Measurements from ENCODE around the gene RUNX3.
"Not testable (repeated sequence)": the region's sequence is repeated elsewhere in the genome, so short reads cannot be mapped to it uniquely, and the experiment has no call there.

The RUNX3 gene

DNA sequence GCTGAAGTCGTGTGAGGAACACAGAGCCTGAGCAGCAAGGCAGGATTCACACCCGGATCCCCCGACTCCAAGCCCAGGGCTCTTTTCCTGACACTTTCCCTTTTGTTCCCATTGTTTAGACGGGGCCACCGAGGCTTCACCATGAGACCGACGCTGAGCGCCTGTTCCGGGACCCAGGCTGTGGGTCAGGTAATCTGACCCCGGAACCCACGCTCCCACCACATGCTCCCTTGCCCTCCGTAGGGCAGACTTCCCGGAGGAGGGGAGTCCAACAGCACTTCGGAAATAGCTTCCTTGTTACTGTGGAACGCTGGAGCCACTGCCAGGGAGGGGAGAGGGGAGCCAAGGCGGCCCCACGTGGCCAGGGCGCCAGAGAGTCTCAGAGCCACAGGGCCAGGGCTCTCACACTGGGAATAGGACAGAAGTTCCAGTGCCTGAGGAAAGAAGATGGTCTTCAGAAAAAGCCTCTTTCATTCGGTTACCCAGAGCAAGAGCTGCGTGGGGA, 18.4 kb downstream of the RUNX3 start:
- DNase-seq = no peak

DNA sequence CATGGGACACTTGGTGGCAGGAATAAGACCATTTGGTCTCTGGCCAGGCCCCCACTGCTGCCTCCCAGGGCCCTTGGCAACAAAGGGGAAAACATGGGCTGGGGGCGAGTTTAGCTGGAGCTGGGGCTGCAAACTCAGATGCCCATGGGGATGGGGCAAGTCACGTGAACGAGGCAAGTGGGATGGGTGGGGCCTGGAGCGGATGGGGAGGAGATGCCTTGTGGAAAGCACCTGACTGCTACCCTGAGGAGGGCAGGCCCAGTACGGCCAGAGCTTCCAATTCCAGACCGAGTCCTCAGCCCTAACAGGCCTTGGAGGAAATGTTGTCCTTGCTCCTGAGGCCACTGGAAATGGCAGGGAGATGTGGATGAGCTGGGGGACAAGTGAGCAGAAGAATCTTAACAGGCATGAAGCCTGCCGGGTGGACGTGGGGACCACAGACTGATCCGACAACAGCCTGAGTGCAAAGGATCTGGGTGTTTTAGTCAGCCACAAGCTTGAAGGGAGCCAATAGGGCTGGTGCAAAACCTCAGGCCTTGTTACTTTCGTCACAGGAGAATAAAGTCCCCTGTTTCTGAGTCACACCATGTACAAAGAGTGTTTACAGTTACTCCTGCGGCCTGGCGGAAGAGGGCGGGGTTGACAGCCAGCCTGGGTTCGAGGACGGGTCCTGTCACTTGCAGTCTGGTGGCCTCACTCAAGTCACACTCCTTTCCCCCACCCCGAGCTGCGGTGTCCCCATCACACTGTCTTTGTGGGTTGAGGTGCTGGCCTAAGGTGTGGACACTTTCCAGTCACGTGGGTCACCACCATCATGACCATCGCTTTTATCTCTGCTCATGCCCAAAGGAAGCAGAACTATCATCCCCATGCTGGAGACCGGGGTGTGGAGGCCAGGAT, 19.1 kb downstream of the RUNX3 start:
- no peak for DNase-seq

DNA sequence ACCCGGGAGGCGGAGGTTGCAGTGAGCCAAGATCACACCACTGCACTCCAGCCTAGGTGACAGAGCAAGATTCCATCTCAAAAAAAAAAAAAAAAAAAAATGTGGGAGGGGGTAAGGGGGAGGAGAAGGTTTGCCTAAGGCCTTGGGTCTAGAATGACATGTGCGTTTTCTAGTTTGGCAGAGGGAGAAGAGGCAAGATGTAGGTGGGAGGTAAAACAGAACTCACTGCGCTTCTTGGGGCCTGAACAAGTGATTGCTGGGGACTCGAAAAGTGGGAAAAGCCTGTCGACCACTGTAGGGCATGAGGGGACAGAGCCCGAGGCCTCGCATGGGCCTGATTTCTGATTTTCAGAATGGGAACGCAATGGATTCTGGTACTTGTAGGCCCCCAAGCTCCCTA, 19.9 kb downstream of the RUNX3 start:
- no peak for DNase-seq

DNA sequence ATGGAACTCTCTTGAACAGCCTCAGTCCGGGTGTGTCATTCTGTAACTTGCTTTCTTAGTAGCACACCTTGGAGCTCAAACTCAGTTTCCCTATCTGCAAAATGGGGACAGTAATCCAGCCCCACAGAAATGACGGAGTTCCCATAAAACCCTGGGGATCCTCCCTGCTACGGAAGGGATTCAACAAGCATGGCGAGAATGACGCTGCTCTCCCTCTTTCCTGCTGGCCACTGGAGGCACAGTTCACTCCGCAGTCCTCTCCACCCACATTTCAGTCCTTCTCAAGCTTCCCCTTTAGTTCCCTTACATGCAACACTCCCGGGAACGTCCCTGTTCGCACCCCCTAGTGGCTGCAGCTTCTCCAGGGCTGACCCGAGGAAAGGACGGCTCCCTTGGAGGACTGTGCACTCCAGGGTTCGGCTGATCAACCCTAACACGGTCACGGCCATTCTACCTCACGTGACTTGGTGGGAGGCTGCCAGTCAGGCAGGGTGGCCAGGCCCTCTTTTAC, 20.6 kb downstream of the RUNX3 start:
- DNase-seq = peak; percentile 88

DNA sequence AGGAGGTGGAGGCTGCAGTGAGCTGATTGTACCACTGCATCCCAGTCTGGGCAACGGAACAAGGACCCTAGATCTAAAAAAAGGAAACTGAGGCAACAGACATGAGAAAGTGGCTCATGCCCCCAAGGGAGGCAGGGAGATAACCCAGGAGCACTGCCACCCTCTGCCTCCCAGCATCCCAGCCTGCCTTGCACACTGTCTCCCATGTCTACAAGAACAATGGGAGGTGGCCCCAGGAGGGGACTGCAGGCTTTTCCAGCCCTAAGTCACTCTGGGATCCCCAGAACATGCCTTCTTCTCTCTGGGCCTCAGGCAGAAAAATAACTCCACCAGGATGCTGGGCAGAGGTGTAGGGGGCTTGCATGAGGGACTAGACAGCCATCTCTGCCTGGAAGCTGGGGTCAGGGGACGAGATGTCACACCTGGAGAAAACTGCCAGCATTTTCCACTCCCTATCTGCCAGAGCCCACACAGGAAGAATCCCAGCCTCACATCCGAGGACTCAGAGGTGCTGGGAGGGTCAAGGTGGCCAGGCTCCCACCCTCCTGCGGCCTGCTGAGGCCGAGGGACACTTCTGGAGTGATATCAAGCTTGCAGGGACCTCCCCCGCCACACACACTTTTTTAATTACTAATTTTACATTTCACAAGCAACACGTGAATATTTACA, 21.4 kb downstream of the RUNX3 start:
- no peak for DNase-seq

DNA sequence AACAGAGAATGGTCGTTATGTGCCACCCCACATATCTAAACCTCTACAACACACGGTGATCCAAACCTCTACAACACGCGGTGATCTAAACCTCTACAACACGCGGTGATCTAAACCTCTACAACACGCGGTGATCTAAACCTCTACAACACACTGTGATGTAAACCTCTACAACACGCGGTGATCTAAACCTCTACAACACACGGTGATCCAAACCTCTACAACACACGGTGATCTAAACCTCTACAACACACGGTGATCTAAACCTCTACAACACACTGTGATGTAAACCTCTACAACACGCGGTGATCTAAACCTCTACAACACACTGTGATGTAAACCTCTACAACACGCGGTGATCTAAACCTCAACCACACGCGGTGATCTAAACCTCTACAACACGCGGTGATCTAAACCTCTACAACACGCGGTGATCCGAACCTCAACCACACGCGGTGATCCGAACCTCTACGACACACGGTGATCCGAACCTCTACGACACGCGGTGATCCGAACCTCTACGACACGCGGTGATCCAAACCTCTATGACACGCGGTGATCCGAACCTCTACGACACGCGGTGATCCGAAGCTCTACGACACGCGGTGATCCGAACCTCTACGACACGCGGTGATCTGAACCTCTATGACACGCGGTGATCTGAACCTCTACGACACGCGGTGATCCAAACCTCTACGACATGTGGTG, 22.3 kb downstream of the RUNX3 start:
- not testable (repeated sequence) for DNase-seq

DNA sequence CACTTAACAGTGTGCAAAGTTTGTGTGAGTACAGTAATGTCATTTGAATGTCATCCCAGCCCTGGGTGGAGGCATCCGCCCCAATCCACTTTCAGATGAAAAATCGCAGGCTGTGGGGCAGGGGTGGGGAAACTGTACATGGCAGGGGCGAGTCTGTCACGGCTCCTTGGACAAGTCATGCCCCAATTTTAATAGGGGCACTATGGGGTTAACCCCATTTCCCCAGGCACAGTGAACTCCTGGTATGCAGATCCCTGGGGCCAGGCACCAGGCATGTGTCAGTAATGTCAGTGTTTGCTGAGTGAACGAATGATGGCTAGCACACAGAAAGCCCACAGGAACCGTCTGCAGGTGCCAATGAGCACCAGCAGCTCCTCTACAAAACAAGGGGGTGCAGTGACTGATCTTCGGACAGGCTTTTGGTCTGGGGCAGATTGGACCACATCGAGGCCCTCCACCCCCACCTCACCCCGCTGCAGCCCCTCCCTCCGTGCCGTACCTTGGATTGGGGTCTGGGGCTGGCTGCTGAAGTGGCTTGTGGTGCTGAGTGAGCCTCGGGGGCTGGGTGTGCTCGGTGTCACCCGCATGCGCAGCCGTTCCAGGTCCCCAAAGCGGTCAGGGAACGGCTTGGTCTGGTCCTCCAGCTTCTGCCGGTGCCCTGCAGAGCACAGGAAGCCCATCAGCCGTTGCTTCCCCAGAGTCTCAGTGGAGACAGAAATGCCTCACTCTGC, 23.2 kb downstream of the RUNX3 start:
- DNase-seq = no peak

DNA sequence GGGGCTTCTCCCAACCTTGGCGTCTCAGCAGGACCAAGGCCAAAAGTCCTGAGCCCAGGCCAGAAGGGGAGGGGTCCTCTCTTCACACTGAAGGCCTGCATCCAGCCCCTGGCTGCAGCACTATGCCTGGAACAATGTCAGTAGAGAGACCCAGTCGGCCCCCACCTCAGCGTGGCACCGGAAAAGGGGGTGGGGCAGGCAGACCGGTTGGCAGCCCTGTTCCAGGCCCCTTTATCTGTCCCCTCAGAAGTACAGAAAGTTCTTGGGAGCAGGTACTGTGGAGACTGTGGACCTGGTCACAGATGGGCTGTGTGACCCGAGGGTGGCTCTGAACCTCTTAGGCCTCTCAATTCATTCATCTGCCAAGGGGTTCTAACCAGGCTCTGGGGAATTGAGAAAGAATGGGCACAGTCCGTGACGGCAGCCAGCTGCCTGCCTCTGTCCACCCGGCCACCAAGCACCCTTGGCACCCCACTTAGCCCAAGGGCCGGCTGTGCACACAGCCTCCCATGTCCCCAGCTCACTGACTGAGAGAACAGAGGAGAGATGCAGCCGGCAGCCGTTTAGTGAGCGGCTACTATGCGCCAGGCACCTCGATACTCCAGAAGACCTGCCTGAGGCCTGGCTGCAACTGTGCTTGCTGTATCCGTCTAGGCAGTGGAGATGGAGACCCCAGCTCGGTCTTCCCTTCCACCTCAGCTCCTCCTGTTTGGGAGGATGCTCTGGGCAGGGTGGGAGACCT, 23.9 kb downstream of the RUNX3 start:
- DNase-seq = no peak

DNA sequence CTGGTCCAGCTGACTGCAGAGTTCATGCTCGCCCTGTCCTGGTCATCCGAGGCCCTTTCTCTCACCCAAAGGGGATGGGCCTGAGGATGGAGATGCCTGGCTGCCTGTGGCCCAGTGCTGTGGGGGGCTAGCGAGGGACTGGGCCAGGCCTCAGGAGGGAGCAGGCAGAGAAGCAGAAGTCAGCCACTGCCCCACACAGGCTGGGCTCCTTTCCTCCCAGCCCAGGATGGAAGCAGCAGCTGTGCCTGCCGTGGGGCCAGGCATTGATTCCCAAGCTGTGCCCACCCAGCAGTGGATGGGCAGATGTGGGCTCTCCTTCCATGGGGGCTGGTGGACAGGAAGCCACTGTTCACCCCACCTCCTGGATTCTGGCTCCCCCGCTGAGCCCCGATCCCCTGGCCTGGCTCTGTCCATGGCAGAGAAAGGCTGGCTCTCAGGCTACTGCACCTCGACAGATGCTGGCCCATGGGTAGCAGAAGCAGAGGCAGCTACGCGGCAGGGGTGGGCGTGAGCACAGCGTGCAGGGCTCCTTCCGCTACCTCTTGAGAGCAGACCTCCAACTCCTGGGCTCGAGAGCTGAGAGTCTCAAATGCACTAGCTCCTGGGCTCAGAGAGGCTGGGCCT, 24.6 kb downstream of the RUNX3 start:
- DNase-seq = no peak

DNA sequence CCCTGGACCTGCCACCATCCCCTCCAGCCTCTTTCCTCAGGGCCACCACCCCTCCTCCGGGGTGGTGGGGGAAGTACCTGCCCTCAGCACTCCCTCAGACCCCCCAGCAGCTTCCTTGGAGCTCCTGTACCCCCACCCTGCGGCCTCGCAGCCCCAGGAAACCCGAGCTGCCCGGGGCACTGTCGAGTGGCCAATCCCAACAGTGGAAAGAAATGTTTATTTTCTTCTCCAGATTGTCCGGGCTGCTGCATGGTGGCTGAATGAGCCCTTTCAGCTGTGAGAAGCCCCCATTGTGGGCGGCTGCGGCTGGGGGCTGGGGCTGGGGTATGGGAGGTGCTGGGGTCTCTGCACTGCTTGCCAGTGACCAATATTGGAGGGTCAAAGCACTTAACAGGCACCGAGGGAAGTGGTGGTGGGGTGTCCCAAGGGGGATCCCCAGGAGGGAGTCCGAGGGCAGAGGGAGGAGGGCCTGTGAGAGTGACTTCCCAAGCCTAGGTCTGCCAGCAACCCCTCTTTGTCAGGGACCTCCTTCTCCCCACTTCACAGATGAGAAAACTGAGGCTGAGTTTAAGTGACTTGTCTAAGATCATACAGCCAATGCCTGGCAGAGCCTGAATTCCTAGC, 25.2 kb downstream of the RUNX3 start:
- DNase-seq = no peak

DNA sequence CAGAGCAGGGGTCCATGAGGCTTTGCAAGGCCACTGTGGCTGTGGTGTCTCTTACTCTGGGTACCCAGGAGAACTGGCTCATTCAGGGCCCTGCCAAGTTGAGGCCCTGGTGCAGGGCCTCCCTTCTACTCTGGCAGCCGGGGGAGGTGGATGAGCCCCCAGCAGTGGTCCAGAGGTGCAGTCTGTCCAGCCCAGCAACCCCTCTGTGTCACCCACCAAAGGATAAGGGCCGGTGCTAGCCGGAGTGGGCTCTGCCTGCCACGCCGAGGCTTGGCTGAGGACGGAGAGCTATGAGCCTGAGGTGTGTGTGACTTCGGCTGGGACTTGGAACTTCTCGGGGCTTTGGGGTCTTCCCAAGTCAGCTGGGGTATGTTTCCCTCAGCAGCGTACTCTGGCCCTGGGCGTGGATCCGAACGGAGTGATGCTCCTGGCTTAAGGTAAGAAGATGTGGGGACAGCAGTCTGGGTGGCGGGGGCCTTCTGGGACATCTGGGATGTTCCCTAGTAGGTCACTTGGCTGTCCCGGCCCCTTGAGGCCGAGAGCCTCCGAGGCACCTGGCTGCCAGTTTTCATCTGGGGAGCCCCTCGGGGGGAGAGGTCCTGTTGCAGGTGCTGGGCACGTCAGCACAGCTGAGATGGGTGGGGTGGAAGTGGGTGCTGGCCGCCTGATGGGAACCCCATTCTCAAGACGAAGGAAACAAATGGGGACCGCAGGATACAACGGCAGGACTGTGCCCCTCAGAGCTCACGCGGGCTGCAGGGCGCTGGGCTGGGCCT, 25.9 kb downstream of the RUNX3 start:
- DNase-seq = no peak

DNA sequence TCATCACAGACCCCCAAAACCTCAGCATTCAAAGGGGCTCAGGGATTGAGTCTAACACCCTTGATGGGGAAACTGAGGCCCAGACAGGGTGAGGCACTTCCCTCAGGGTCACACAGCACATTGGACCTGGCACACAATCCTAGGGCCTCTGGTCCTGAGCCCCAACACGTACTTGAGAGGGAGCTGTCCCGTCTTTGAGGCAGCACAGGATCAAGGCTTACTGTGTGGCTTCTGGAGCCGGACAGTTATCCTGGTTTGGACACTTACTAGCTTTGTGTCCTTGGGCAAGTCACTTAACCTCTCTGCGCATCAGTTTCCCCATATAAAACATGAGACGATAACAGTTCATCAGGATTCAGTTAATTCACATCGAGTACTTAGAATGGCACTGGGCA, 26.5 kb downstream of the RUNX3 start:
- DNase-seq = no peak

DNA sequence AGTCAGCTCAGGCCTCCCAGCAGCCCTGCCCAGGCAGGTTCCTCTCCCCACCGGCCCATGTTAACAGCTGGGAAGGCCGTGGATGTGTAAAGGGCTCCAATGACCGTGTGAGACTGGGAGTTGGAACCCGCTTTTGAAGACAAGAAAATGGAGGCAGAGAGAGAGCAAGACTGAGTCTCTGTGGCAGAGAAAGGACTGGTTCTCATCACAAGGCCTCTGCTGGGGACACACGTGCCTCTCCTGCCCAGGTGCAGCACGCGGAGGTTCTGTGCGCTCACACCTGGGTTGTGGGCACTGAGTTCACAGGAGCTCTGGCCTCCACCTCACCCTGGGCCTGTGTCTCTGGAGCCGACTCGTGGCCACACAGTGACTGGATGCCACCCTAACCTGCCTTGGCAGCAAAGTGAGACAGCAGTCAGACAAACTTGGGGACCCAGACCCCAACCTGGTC, 27.0 kb downstream of the RUNX3 start:
- DNase-seq = no peak

DNA sequence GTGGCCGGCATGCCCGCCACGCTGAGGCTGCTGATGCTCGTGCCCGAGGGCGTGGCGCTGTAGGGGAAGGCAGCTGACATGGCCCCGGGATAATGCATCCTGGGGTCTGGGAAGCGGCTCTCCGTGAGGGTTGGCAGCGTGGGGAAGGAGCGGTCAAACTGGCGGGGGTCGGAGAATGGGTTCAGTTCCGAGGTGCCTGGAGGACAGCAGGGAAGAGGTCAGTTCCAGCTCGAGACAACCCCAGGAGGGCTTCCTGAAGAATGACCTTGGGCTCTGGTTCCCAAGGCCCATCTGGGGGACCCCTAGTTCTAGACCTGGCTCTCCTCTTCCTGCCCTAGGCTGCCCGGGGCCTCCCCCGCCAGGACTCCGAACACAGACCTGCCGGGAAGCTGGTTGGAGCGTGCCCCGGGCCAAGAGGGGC, 27.6 kb downstream of the RUNX3 start:
- no peak for DNase-seq

DNA sequence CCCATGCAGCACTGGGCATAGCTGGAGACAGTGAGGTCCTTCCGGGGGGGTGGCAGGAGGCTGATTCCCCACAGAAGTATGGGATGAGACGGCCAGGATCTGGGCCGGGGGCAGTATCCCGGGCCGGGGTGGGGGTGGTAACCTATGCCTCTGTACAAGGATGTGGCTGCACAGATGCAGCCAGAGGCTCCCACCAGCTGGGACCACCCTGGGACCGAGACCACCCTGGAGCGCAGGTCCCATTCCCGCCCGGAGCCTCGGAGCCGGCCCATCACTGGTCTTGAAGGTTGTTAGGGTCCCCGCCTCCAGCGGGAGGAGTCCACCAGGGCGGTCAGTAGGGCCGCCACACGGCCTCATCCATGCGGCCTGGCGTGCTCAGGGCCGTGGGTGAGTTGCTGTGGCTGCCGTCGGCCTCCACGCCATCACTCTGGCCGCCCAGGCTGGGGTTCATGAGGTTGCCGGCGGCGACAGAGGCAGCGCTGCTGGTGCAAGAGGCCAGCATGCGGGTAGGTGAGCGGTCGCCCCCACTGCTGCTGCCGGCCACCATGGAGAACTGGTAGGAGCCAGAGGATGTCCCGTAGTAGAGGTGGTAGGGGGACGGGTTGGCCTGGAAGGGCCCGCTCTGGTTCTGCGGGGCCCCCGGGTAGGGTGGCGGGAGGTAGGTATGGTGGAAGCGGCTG, 28.1 kb downstream of the RUNX3 start:
- DNase-seq = no peak

DNA sequence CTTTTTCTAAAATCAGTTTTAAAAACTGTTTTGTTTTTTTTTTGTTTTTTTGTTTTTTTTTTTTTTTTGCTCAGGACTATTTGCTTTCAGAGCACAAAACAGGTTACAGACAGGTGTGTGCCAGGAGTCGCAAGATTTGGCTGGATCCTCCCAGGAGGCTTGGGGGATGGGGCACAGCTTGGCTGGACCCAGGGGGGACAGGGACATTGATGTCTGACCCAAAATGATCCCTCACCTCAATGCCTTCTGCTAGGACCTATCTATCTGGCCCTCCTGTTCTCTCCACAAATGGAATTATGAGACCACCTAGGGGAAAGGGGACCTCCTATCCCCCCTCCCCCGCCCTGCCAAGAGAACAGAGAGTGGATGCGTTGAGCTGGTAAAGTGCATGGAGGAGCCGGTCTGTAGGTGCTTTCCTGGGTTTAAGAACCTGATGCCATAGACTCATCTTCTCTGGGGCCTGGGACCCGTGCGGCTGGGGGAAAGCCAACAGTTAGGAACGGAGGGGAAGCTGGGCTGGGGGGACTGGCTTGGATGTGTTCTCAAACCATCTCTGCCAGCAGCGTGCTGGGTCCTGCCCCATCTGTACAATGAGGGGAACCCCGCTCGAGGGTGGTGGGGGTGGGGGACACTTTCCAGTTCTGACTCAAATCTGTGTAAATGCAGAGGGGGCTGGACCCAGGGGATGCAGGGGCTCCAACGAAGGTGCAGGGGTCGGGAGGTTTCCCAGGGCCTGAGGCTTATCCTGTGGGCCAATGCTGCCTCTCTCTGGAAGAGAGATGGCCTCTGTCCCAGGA, 28.9 kb downstream of the RUNX3 start:
- DNase-seq = no peak

DNA sequence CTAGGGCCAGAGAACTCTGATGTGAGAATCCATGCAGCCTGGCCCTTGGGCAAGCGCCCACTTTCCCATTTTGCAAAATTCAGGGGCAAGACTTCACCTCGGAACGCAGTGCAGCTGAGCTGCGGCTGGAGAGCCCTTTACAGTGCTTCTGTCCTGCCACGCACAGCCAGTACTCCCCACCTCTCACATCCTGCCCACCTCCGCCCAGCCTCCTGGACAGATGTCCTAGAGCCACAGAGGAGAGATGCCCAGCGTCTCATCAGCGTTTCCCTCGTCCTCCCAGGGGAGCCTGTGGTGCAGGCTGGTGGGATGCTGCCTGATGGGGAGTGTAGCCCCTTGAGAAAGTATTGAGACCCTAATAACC, 29.6 kb downstream of the RUNX3 start:
- no peak for DNase-seq
